Fibroblast of the conjunctiva (primary cell): ENCODE data around the gene VGF.
A peak's percentile ranks its signal among the peaks of the same experiment; 100 is the strongest.
"Not testable (repeated sequence)": the region's sequence is repeated elsewhere in the genome, so short reads cannot be mapped to it uniquely, and the experiment has no call there.

Source experiments
- DNase-seq: peaks from one replicate; pipeline ENCODE4 v3.0.0-alpha.2; 2010; ENCODE audit warnings: low read depth

The VGF gene

DNA sequence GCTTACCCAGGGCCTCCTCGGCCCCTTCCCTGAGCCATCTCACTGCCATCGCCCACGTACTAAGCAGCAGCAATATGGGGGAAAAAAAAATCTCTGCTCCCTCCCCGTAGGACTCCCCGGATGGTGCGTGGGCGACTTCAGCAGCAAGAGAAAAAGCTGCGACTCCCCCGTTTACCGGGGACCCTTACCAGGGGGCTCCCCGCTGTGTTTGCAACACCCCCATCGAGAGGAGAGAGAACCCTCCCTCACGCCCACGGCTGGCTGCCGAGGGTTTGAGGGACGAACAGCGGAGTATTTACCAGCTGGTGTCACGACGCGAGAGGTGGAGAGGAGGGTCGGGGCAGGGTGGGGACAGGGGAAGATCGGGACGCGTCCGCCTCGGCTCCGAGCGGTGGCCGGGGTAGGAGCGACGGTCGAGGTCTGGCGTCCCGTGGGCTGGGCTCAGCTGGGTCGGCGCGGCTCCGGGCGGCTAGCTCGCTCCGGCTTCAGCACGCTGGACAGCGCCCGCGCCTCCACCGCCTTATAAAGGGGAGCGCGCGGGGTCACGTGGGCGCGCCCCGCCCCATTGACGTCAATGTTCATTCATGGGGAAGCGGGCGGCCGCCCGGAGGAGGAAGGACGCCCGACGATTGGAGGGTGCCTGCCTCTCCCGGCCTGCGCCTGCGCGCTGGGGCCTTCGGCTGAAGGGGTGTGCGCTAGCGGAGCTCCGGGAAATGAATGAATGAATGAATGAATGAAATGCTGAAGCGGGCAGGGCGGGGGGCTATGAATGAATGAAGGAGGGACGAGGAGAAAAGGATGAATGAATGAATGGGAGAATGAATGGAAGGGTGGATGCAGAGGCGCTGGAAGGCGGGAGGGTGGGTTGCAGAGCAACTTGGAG, at the start of gene VGF:
Gene VGF (minus strand): TSS at position 495 of the 883 bp plus-strand sequence. CDS start 726 bp downstream, outside the sequence.
- peak; percentile 85 for DNase-seq

DNA sequence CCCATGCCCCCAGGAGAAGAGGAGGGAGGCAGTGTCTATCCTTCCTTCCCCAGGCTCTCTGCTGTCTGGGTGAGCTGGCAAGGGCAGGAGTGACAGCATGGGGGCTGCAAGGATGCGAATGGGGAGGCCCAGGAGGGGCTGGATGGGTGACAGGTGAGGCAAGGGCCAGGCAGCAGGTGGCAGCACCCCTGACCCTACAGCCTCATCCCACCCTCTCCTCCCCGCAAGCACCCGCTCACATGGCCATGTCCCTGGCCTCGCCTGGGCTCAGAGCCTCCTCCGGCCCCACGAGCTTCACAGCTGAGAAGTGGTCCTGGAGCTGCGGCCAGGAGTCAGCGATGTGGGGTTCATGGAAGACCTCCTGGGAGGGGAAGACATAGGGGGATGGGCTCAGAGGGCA, 46.6 kb upstream of the VGF start:
- no peak for DNase-seq

DNA sequence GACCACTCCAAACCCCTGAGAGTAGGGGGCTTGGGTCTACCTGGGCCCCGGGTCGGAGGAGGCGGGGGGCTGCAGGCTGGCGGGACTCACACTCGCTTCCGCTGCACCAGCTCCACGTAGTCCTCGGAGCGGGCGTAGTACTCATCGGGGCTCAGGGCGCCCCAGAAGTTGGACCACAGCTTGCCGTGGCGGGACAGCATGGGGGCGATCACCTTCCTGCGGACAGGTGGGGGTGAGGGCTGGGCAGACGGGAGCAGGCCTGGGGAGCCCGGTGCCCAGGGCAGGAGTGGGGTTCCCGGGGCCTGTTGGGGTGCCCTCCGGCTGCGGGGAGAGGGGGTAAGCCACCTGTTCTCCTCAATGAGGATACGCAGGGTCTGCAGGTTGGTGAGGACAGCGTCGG, 46.1 kb upstream of the VGF start:
- DNase-seq = no peak

DNA sequence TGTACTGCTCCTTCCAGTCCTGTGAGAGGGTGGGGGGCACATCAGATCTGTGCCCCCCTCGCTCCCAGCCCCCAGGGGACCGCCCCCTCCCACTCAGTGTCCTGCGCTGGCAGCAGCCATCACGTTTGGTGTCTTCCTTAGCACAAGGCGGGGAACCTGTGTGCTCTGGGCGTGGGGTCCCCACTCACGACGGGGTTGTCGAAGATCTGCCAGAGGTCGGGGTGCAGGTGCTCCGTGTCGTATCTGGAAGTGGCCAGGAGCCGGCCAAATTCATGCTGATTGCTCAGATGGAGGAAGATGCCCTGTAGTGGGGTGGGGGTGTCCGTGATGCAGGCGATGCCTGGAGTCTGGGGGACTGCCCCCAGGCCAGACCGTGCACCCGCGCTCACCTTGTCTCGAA, 44.8 kb upstream of the VGF start:
- DNase-seq = no peak

DNA sequence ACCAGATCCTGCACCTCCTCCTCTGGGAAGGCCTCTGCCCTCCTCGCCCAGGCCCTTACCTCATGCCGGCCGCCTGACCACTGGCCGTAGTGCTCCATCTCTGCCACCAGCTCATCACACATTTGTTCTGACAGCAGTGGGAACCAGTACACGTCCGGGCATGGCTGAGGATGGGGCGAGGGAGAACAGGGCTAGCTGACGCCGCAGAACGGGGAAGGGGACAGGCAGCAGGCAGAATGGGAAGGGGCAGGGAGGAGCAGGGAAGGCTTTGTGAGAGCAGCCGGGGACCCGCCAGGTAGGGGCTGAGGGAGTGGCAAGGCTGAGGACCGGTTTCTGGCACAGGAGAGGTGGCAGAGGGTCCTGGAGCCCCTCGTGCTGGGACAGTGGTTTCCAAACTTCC, 43.4 kb upstream of the VGF start:
- DNase-seq = no peak

DNA sequence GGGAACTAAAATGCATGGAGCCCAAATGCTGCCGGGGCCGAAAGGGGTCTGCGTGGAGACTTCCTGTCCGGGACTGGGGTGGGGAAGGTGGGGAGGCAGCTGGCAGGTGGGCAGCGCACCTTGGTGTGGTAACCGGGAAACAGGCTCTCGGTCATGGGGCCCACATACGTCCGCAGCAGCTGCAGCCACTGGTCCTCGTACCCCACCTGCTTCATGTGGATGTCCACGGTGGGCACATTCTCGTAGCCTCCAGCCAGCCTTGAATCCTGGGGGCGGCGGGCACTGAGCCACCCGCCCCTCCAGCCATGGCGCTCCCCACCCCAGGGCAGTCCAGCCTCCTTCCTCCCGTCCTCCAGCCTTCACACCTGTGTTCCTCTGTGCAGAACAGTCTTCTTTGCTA, 42.1 kb upstream of the VGF start:
- DNase-seq = no peak

DNA sequence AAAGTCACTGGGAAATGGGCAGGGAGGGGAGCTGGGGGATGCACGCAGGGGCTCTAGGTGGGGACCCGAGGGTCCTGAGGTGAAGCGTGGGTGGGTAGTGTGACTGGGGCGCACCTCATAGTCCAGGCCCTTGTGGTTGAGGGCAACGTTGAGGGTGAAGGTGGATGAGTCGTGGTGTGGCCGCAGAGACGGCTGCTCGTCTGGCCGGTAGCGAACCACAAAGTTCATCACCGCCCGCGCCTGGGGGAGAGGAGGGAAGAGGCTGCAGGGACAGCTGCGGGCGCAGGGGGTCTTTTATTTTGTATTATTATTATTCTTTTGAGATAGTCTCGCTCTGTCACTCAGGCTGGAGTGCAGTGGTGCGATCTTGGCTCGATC, 41.3 kb upstream of the VGF start:
- no peak for DNase-seq

DNA sequence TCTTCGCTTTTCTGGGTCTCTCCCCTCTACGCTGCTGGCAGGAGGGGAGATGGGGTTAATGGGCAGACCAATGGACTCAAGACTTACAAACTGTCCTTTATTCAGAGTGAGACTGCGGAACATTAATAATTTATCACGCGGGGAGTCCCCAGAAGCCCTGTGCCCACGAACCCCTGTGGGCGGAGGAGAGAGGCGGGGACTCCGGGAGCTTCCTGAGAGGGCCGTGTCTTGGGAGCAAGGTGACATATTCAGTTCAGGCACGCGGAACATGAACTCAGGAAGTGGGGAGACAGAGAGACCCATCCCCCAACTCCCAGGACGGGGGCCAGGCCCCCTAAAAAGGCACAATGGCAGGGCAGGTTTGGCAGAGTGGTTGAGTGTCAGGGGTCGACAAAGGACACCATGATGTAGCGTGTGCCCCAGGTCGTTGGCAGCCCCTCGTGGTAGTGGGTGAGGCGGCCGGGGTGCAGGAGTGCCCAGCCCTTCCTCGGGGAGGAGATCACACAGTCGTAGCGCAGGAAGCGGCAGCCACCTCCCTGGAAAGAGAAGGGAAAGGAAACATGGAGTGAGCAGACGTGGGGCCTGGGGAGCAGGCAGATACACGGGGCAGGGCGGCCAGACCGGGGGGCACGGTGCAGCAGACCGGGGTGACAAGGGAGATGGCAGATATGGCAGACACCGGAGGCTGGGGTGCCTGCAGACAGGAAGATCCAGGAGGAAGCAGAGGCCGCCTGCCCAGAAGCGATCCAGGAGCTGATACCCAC, 40.7 kb upstream of the VGF start:
- no peak for DNase-seq

DNA sequence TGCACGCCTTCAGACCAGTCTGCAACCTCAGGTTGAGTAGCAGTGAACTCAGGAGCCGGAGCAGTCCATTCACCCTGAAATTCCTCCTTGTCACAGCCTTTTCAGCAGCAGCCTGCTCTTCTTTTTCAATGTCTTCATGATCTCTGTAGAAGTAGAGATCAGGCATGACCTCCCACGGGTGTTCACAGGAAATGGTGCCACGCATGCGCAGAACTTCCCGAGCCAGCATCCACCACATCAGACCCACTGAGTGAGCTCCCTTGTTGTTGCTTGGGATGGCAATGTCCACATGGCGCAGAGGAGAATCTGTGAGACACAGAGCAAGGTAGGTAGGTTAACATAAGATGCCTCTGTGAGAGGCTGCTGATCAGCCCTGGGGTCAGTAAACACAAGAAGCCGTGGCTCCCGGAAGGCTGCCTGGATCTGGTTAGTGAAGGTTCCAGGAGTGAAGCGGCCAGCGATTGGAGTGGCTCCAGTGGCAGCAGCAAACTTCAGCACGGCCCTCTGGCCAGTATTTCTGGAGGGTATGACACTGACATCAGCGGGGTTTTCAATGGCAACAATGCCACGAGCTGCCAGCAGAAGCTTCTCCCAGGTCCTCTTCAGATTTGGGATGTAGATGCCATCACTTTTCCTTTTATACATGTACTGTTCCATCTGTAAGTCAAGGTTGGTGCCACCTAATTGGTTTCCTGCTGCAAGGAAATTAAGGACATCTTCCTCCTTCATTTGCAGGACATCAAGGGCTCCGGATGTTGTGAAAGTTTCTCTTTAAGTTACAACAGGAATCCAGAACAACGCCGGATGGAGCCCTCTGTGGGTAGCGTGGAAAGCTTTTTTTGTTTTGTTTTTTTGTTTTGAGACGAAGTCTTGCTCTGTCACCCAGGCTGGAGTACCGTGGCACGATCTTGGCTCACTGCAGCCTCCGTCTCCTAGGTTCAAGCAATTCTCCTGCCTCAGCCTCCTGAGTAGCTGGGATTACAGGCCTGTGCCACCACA, 38.7 kb upstream of the VGF start:
- not testable (repeated sequence) for DNase-seq

DNA sequence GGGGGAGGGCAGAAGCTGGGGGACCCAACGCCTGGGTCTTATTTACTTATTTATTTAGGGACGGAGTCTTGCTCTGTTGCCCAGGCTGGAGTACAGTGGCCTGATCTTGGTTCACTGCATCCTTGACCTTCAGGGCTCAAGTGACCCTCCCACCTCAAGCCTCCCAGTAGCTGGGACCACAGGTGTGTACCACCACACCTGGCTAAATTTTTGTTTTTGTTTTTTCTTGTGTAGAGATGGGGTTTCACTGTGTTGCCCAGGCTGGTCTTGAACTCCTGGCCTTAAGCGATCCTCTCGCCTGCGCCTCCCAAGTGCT, 37.2 kb upstream of the VGF start:
- no peak for DNase-seq

DNA sequence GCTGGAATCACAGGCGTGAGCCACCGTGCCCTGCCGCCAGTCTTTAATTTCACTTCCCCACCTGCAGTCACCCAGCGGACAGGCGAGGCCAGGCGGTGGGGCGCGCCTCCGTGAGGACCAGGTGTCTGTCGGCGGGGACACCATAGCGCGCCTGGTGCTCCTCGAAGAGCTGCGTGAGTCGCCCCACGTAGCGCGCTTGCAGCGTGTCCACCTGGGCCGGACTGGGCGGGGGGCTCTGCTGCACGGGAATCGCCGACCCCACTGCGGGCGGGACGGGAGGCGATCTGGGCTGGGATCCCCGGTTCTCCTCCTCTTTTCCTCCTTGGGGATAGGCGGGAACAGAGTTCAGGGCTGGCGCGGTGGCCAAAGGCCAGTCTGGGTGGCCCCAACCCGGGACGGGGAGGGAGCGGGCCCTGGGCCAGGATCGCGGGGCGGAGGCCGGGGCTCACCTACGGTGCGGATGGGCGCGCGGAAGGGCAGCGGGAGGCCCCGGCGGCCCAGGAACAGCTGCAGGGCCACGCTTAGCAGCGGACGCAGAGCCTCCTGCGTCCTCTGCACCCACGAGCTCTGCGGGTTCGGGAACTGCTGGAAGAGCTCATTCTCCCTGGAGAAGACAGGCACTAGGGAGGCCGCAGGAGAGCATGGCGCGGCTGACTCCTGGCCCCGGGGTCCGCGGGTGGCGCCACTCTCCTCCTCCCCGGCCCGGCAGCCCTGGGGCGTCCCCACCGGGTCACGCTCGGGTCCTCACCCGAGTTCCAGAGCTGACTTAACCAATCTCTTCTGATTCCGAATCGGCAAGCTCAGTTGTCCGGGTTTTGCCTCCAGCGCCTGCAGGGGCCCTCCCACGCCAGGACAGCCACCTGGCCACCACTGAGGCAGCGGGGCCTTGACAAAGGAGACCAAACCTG, 36.6 kb upstream of the VGF start:
- no peak for DNase-seq

DNA sequence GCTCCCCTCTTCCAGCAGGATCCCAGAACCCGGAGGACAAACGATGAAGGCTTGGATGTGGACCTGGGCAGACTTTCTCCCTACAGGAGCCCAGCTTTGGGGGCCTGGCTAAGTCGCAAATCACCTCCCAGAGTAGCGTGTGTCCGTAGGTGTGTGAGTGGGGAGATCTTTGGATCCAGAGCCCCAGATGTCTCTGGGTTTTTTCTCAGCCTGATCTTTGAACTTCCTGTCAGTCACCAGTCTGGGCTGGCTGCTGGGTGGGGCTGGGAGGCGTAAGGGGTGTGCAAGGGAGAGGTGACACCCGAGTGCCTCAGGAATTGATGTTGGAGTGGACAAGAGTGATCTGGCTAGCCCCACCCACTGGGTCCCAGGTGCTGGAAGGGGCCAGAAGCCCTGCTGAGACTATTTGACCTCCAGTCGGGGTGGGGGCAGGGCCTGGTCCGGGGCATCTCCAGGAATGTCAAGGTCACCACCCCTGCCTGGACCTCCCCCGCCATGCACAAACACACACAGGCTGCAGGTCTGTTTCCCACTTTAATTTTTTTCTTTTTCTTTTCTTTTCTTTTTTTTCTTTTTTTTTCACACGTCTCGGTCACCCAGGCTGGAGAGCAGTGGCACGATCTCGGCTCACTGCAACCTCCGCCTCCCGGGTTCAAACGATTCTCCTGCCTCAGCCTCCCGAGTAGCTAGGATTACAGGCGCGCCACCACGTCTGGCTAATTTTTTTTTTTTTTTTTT, 35.7 kb upstream of the VGF start, which contains the start of gene MOGAT3:
Gene MOGAT3 (minus strand): TSS at position 175 of the 738 bp plus-strand sequence. CDS start 182 bp downstream, outside the sequence.
- DNase-seq = no peak

DNA sequence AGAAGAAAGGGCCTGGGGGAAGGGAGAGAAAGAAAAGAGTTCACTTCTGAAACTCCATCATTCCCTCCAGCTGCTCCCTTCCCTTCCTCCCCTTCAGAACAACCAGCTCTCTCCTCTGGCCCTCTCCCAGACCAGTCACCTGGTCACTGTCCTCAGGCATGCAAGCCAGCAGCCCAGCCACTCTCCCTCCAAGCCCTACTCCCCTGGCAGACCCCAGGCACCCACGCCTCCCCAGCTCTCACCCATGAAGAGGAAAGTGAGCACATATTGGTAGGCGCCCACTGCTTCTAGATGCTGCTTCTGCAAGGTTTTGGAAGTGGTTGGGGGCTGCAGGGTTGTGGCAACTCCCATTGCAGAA, 35.1 kb upstream of the VGF start:
- no peak for DNase-seq

DNA sequence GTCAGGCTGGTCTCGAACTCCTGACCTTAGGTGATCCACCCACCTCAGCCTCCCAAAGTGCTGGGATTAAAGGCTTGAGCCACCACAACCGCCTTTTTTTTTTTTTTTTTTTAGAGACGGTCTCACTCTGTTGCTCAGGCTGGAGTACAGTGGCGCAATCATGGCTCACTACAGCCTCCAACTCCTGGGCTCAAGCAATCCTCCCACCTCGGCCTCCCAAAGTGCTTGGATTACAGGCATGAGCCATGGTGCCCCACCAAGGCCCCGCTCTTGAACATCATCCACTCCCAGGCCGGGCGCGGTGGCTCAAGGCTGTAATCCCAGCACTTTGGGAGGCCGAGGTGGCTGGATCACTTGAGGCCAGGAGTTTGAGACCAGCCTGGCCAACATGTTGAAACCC, 34.2 kb upstream of the VGF start:
- not testable (repeated sequence) for DNase-seq

DNA sequence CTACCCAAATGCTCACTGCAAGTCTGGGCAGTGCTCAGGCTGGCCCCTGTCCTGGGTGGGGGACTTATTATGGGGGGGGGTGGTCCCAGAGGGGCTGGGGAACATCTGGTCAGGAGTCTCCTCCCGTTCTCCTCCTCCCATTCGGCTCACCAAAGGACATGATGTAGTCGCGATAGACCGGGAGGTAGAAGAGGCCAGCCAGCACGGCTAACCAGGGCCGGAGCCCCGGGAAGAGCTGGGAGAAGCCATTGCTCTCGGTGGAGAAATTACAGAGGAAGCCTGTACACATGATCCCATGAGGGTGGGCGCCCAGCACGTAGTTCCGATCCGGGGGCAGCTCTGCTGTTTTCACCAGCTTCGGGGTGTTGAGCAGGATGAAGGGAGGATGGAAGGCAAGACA, 33.1 kb upstream of the VGF start:
- no peak for DNase-seq

DNA sequence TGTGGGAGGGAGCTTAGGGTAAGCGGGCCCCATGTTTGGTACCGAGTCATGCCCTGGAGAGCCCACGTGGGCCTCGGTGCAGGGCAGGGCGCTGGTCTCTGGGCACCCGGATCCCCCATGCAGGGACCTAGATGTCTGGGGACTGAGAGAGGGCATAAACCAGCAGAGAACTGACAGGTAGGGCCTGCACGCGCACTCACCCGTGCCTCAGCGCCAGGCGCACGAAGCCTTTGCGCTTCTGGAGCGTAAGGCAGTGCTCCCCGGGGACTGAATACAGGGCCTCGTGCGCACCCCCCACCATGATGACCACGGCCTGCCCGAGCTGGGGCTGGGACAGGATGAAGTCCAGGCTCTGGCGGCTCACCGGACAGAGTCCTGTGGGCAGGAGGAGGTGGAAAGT, 32.6 kb upstream of the VGF start:
- DNase-seq = no peak

DNA sequence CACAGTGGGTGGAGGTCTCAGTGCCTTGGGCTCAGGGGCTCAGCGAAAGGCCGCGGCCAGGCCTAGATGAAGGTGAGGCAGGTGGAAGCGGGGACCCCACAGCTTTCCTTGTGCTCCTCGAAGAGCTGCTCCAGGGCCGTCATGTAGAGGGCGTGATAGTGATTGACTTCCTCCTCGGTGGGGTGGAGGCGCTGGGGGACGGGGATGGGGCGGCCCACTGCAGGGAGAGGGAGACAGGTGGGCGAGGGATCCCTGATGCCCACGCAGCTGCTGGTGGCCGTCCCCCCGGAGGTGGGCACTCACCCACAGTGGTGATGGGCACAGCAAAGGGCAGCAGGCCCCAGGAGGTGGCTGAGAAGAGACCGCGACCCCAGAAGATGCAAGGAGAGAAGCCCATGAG, 30.5 kb upstream of the VGF start:
- DNase-seq = no peak

DNA sequence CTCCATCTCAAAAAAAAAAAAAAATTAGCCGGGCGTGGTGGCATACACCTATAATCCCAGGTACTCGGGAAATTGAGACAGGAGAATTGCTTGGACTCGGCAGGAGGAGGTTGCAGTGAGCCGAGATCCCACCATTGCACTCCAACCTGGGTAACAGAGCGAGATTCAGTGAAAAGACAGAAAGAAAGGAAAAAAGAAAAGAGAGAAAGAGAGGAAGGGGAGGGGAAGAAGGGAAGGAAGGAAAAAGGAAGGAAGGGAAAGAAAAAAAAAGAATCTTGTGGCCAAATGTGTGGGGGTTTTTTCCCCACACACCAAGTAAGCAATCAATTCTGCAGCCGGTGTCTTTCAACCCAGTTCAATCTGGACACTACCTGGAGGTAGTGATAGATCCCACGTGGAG, 23.7 kb upstream of the VGF start:
- DNase-seq = no peak

DNA sequence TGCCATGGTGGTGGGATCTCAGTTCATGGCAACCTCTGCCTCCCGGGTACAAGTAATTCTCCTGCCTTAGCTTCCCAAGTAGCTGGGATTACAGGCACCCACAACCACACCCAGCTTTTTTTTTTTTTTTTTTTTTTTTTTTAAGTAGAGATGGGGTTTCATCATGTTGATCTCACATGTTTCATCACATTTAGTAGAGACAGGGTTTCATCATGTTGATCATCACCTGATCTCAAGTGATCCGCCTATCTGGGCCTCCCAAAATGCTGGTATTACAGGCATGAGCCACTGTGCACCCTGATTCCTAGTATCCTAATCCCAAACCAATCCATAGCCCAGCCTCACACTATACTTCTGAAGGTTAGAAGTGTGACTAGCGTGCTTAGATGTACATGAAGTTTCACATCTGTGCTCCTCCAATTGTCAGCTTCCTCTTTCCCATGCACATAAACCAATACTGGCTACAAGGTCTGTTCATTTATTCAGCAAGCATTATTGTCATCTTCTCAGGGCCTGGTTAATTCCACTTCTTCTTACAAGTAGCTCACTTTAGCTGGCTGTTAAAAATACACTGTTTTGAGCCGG, 21.6 kb upstream of the VGF start:
- DNase-seq = no peak

DNA sequence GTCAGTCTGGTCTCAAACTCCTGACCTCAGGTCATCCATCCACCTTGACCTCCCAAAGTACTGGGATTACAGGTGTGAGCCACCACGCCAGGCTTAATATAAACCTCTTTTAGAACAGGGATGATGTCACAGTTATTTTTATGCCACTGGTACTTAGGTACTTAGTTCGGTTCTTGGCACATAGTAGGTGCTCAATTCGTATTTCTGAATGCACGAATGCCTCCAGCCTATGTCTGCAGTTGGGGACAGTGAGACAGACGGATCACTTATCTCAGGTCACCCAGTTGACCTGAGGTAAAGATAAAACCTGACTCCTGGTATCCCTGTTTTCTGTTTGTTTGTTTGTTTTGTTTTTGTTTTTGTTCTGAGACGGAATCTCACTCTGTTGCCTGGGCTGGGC, 20.8 kb upstream of the VGF start:
- DNase-seq = no peak
